GM23338 (cell line): ENCODE results near the gene SCPEP1.

ENCODE experiments used
- CREB1 ChIP-seq: fragments of 250-450 bp; sonication (Bioruptor Pico); IDR thresholded peaks from 2 replicates; pipeline ENCODE4 v1.5.0; 2020; ENCODE audit warnings: low read depth, mild to moderate bottlenecking, moderate library complexity
- CTCF ChIP-seq, 2 experiments: fragments of 200-600 bp in 1 of 2; sonication (generic) in 1 of 2; conservative IDR thresholded peaks; 2 replicates each; pipeline versions ENCODE4 v1.5.1 to v1.6.1; 2016 to 2017; ENCODE audit warnings: antibody characterized with exemption in 2 of 2, low read depth in 2 of 2, mild to moderate bottlenecking in 2 of 2, moderate library complexity in 1 of 2
- EZH2 ChIP-seq: fragments of 200-600 bp; sonication (generic); IDR thresholded peaks from one replicate; pipeline ENCODE4 v1.8.0; 2017; ENCODE audit warnings: antibody characterized with exemption, mild to moderate bottlenecking, low read depth; ENCODE audit not compliant: unreplicated experiment
- EZH2phosphoT487 ChIP-seq: fragments of 200-600 bp; sonication (generic); IDR thresholded peaks from one replicate; pipeline ENCODE4 v1.8.1; 2018; ENCODE audit warnings: antibody characterized with exemption; ENCODE audit not compliant: unreplicated experiment
- JUNB ChIP-seq: IDR thresholded peaks from one replicate; pipeline ENCODE4 v1.6.1; 2016; ENCODE audit warnings: antibody characterized with exemption; ENCODE audit not compliant: unreplicated experiment
- NANOG ChIP-seq: IDR thresholded peaks from 2 replicates; pipeline ENCODE4 v1.6.1; 2016; ENCODE audit warnings: antibody characterized with exemption, borderline replicate concordance
- POLR2AphosphoS5 ChIP-seq: IDR thresholded peaks from 2 replicates; pipeline ENCODE4 v1.6.1; 2016; ENCODE audit warnings: antibody characterized with exemption, low read depth
- STAT1 ChIP-seq: IDR thresholded peaks from one replicate; pipeline ENCODE4 v1.6.1; 2016; ENCODE audit warnings: antibody characterized with exemption; ENCODE audit not compliant: unreplicated experiment
- ZNF114 ChIP-seq: fragments of 250-450 bp; sonication (Bioruptor Pico); IDR thresholded peaks from 2 replicates; pipeline ENCODE4 v1.5.0; 2020; ENCODE audit warnings: mild to moderate bottlenecking, moderate library complexity
- ZNF462 ChIP-seq: fragments of 250-450 bp; sonication (Bioruptor Pico); IDR thresholded peaks from 2 replicates; pipeline ENCODE4 v1.5.0; 2020; ENCODE audit warnings: mild to moderate bottlenecking, moderate library complexity

GRCh38 chr17:57035971-57036481 lies 58.1 kb downstream of the SCPEP1 start:
- TF ChIP-seq CTCF (conservative IDR thresholded peaks at IDR 0.05; ENCODE audit: low read depth in 2 of 2) (no peak), EZH2 (no peak), JUNB (no peak), POLR2AphosphoS5 (no peak), CREB1 (CRISPR knock-in tag) (no peak), EZH2phosphoT487 (no peak), STAT1 (no peak), ZNF114 (CRISPR knock-in tag) (no peak), NANOG (no peak), ZNF462 (CRISPR knock-in tag) (no peak)
